Renal cortex interstitium (tissue), 11 donors: ENCODE data around the gene ESCO1. TPM values are rescaled to one million over a fixed set of nuclear protein-coding genes. Genes with fewer than 3 reads are reported as not detected.
"Not testable (repeated sequence)": the region's sequence is repeated elsewhere in the genome, so short reads cannot be mapped to it uniquely, and the experiment has no call there.

Experiments
- DNase-seq, 11 donors: peaks; one replicate each; pipeline ENCODE4 v3.0.0-alpha.2; 2013; ENCODE audit warnings: low read depth in 9 of 11, low spot score in 4 of 11; ENCODE audit errors: extremely low read depth in 1 of 11
- polyA plus RNA-seq, 3 donors: library from polyadenylated mRNA; unstranded; fragments of 120-200 nt; gene quantifications; one replicate each; pipeline ENCODE4 v1.2.1, GENCODE V29; 2013; ENCODE audit not compliant: insufficient read length in 3 of 3

ESCO1 gene
- polyA plus RNA-seq, 3 donors: 23.5 to 29.7 (median 25.2) TPM

- DNase-seq: peak in 7 of 11 donors; percentile 20 to 50 (median 33)
Measured at GRCh38 chr18:21599585-21600525, 649 bp downstream of the ESCO1 start.

- DNase-seq: peak in 4 of 11 donors; percentile 13 to 45 (median 22)
Measured at GRCh38 chr18:21598726-21599584, 1.5 kb downstream of the ESCO1 start.

GRCh38 chr18:21597620-21598019 lies 2.9 kb downstream of the ESCO1 start:
- DNase-seq: peak in 1 of 11 donors; percentile 4

GRCh38 chr18:21593540-21594257 lies 6.8 kb downstream of the ESCO1 start:
- DNase-seq: no peak

- DNase-seq: not testable (repeated sequence)
Measured at GRCh38 chr18:21592361-21592760, 8.1 kb downstream of the ESCO1 start.

GRCh38 chr18:21584391-21584790 lies 16.1 kb downstream of the ESCO1 start:
- DNase-seq: no peak

- DNase-seq: no peak
Measured at GRCh38 chr18:21575656-21576055, 24.8 kb downstream of the ESCO1 start.

- DNase-seq: no peak
Measured at GRCh38 chr18:21571772-21572171, 28.7 kb downstream of the ESCO1 start.

GRCh38 chr18:21559195-21559594 lies 41.3 kb downstream of the ESCO1 start:
- no peak for DNase-seq

- no peak for DNase-seq
Measured at GRCh38 chr18:21557607-21558253, 42.8 kb downstream of the ESCO1 start.

- DNase-seq: no peak
Measured at GRCh38 chr18:21550510-21550970, 50.0 kb downstream of the ESCO1 start.

- no peak for DNase-seq
Measured at GRCh38 chr18:21548647-21549046, 51.9 kb downstream of the ESCO1 start.

GRCh38 chr18:21546423-21546822 lies 54.1 kb downstream of the ESCO1 start:
- no peak for DNase-seq

- DNase-seq: no peak
Measured at GRCh38 chr18:21538230-21538629, 62.3 kb downstream of the ESCO1 start.

GRCh38 chr18:21534327-21534726 lies 66.2 kb downstream of the ESCO1 start:
- DNase-seq: no peak

- DNase-seq: no peak
Measured at GRCh38 chr18:21526463-21526862, 74.0 kb downstream of the ESCO1 start.

- DNase-seq: peak in 5 of 11 donors; percentile 2 to 20 (median 16)
Measured at GRCh38 chr18:21525916-21526315, 74.6 kb downstream of the ESCO1 start.

- no peak for DNase-seq
Measured at GRCh38 chr18:21522530-21522929, 78.0 kb downstream of the ESCO1 start.

GRCh38 chr18:21513741-21514140 lies 86.8 kb downstream of the ESCO1 start:
- no peak for DNase-seq
